BLaER1 treated with 17β-estradiol and CSF1 and Interleukin-3, amounts not matched to agents 10 nM and 100 nM (cell line): Measurements from ENCODE around the gene GPC6.
"Not testable (repeated sequence)": the region's sequence is repeated elsewhere in the genome, so short reads cannot be mapped to it uniquely, and the experiment has no call there.

Source experiments
- H3K27ac ChIP-seq, 11 experiments: shearing (Covaris generic); formaldehyde crosslinking; 2 replicates each; pipeline ENCODE4 v1.8.1; 2022
- H3K27me3 ChIP-seq, 11 experiments: shearing (Covaris generic); formaldehyde crosslinking; 2 replicates each; pipeline ENCODE4 v1.8.1; 2022
- H3K36me3 ChIP-seq, 11 experiments: shearing (Covaris generic); formaldehyde crosslinking; 2 replicates each; pipeline ENCODE4 v1.8.1; 2022
- H3K4me1 ChIP-seq, 10 experiments: shearing (Covaris generic); formaldehyde crosslinking; 2 replicates each; pipeline ENCODE4 v1.8.1; 2022
- H3K4me2 ChIP-seq, 11 experiments: shearing (Covaris generic); formaldehyde crosslinking; 2 replicates each; pipeline ENCODE4 v1.8.1; 2022
- H3K4me3 ChIP-seq, 10 experiments: shearing (Covaris generic); formaldehyde crosslinking; 2 replicates each; pipeline ENCODE4 v1.8.1; 2022
- H3K9ac ChIP-seq, 11 experiments: shearing (Covaris generic); formaldehyde crosslinking; 2 replicates each; pipeline ENCODE4 v1.8.1; 2022
- H3K9me3 ChIP-seq, 11 experiments: shearing (Covaris generic); formaldehyde crosslinking; replicated peaks in 1 of 11; 2 replicates each; pipeline ENCODE4 v1.8.1; 2022
- H4K20me1 ChIP-seq, 11 experiments: shearing (Covaris generic); formaldehyde crosslinking; 2 replicates each; pipeline ENCODE4 v1.8.1; 2022
- Cebpa-rat ChIP-seq, 11 experiments: shearing (Covaris generic); IDR thresholded peaks; 2 replicates each; pipeline ENCODE4 v1.8.1; 2022

Gene GPC6

GRCh38 chr13:93420206-93420605 lies 193.6 kb downstream of the GPC6 start:
- no peaks in the 10 kb centered on the region for H3K4me1 ChIP-seq
- H3K4me3 ChIP-seq = no peak overlapping the region
- no peak overlapping the region for H3K4me2 ChIP-seq
- H3K27me3 ChIP-seq = no peaks in the 10 kb centered on the region
- H4K20me1 ChIP-seq = no peaks in the 10 kb centered on the region
- no peaks in the 10 kb centered on the region for H3K9me3 ChIP-seq
- no peak overlapping the region for H3K27ac ChIP-seq
- TF ChIP-seq Cebpa-rat (IDR thresholded peaks at IDR 0.05) = no peak
- H3K36me3 ChIP-seq = no peaks in the 10 kb centered on the region
- H3K9ac ChIP-seq = no peak overlapping the region

GRCh38 chr13:93420887-93421286 lies 194.3 kb downstream of the GPC6 start:
- Histone ChIP-seq H3K9ac (no peak overlapping the region), H3K4me1 (no peaks in the 10 kb centered on the region), H3K27me3 (no peaks in the 10 kb centered on the region), H3K4me2 (no peak overlapping the region), H3K4me3 (no peak overlapping the region), H4K20me1 (no peaks in the 10 kb centered on the region), H3K36me3 (no peaks in the 10 kb centered on the region), H3K9me3 (no peaks in the 10 kb centered on the region), H3K27ac (no peak overlapping the region)
- TF ChIP-seq Cebpa-rat (IDR thresholded peaks at IDR 0.05) = no peak

- no peak overlapping the region for H3K9ac ChIP-seq
- H4K20me1 ChIP-seq = no peaks in the 10 kb centered on the region
- TF ChIP-seq Cebpa-rat (IDR thresholded peaks at IDR 0.05) = no peak
- H3K4me2 ChIP-seq = no peak overlapping the region
- H3K27ac ChIP-seq = no peak overlapping the region
- H3K4me3 ChIP-seq = no peak overlapping the region
- no peaks in the 10 kb centered on the region for H3K36me3 ChIP-seq
- peaks cover 0 to 3% (median 0%) of the 10 kb centered on the region in 11 experiments; a peak in 1 of 22 replicates for H3K9me3 ChIP-seq
- H3K4me1 ChIP-seq = no peaks in the 10 kb centered on the region
- no peaks in the 10 kb centered on the region for H3K27me3 ChIP-seq
Measured at GRCh38 chr13:93422980-93423543, 196.5 kb downstream of the GPC6 start.

- Histone ChIP-seq H3K4me3 (no peak overlapping the region), H3K9ac (no peak overlapping the region), H3K4me1 (no peaks in the 10 kb centered on the region), H3K27ac (no peak overlapping the region), H3K27me3 (no peaks in the 10 kb centered on the region), H3K36me3 (no peaks in the 10 kb centered on the region), H3K4me2 (no peak overlapping the region), H4K20me1 (no peaks in the 10 kb centered on the region), H3K9me3 (peaks cover 0 to 3% (median 0%) of the 10 kb centered on the region in 11 experiments; a peak in 1 of 22 replicates)
- no peak for TF ChIP-seq Cebpa-rat (IDR thresholded peaks at IDR 0.05)
Measured at GRCh38 chr13:93425411-93425810, 198.8 kb downstream of the GPC6 start.

- no peaks in the 10 kb centered on the region for H3K27me3 ChIP-seq
- H3K4me2 ChIP-seq = no peak overlapping the region
- TF ChIP-seq Cebpa-rat (IDR thresholded peaks at IDR 0.05) = no peak
- no peaks in the 10 kb centered on the region for H3K36me3 ChIP-seq
- no peaks in the 10 kb centered on the region for H3K4me1 ChIP-seq
- no peak overlapping the region for H3K27ac ChIP-seq
- H4K20me1 ChIP-seq = no peaks in the 10 kb centered on the region
- no peak overlapping the region for H3K4me3 ChIP-seq
- no peak overlapping the region for H3K9ac ChIP-seq
- peaks cover 0 to 3% (median 0%) of the 10 kb centered on the region in 11 experiments; a peak in 1 of 22 replicates for H3K9me3 ChIP-seq
Measured at GRCh38 chr13:93430381-93430780, 203.8 kb downstream of the GPC6 start.

GRCh38 chr13:93435651-93436050 lies 209.0 kb downstream of the GPC6 start:
- Histone ChIP-seq H3K4me1 (no peaks in the 10 kb centered on the region), H3K4me3 (no peak overlapping the region), H4K20me1 (no peaks in the 10 kb centered on the region), H3K9ac (no peak overlapping the region), H3K9me3 (no peaks in the 10 kb centered on the region), H3K27ac (no peak overlapping the region), H3K36me3 (no peaks in the 10 kb centered on the region), H3K4me2 (no peak overlapping the region), H3K27me3 (no peaks in the 10 kb centered on the region)
- no peak for TF ChIP-seq Cebpa-rat (IDR thresholded peaks at IDR 0.05)

- TF ChIP-seq Cebpa-rat (IDR thresholded peaks at IDR 0.05) = no peak
- H3K36me3 ChIP-seq = no peaks in the 10 kb centered on the region
- no peak overlapping the region for H3K27ac ChIP-seq
- H3K4me2 ChIP-seq = no peak overlapping the region
- H3K9ac ChIP-seq = no peak overlapping the region
- H3K9me3 ChIP-seq = no peaks in the 10 kb centered on the region
- no peaks in the 10 kb centered on the region for H3K4me1 ChIP-seq
- no peaks in the 10 kb centered on the region for H3K27me3 ChIP-seq
- no peaks in the 10 kb centered on the region for H4K20me1 ChIP-seq
- no peak overlapping the region for H3K4me3 ChIP-seq
Measured at GRCh38 chr13:93437081-93437480, 210.5 kb downstream of the GPC6 start.

- no peaks in the 10 kb centered on the region for H3K36me3 ChIP-seq
- H4K20me1 ChIP-seq = no peaks in the 10 kb centered on the region
- no peaks in the 10 kb centered on the region for H3K27me3 ChIP-seq
- no peak overlapping the region for H3K4me2 ChIP-seq
- no peak overlapping the region for H3K9ac ChIP-seq
- H3K27ac ChIP-seq = no peak overlapping the region
- no peaks in the 10 kb centered on the region for H3K4me1 ChIP-seq
- no peak overlapping the region for H3K4me3 ChIP-seq
- no peak for TF ChIP-seq Cebpa-rat (IDR thresholded peaks at IDR 0.05)
- H3K9me3 ChIP-seq = no peaks in the 10 kb centered on the region
Measured at GRCh38 chr13:93446238-93446637, 219.6 kb downstream of the GPC6 start.

GRCh38 chr13:93450191-93450621 lies 223.6 kb downstream of the GPC6 start:
- Histone ChIP-seq H3K27me3 (no peaks in the 10 kb centered on the region), H3K27ac (no peak overlapping the region), H3K9me3 (peaks cover 0 to 7% (median 0%) of the 10 kb centered on the region in 11 experiments; a peak in 1 of 22 replicates), H3K9ac (no peak overlapping the region), H3K4me2 (no peak overlapping the region), H3K4me3 (no peak overlapping the region), H3K36me3 (no peaks in the 10 kb centered on the region), H3K4me1 (no peaks in the 10 kb centered on the region), H4K20me1 (no peaks in the 10 kb centered on the region)
- no peak for TF ChIP-seq Cebpa-rat (IDR thresholded peaks at IDR 0.05)

- no peak overlapping the region for H3K4me3 ChIP-seq
- H3K27me3 ChIP-seq = no peaks in the 10 kb centered on the region
- H3K4me1 ChIP-seq = no peaks in the 10 kb centered on the region
- H3K4me2 ChIP-seq = no peak overlapping the region
- no peak overlapping the region for H3K9ac ChIP-seq
- no peaks in the 10 kb centered on the region for H3K36me3 ChIP-seq
- H3K27ac ChIP-seq = no peak overlapping the region
- peaks cover 0 to 9% (median 0%) of the 10 kb centered on the region in 11 experiments; a peak in 1 of 22 replicates for H3K9me3 ChIP-seq
- H4K20me1 ChIP-seq = no peaks in the 10 kb centered on the region
- TF ChIP-seq Cebpa-rat (IDR thresholded peaks at IDR 0.05) = no peak
Measured at GRCh38 chr13:93450761-93451160, 224.2 kb downstream of the GPC6 start.

- not testable (repeated sequence) for H3K9me3 ChIP-seq, H3K27me3 ChIP-seq, H3K27ac ChIP-seq, H3K36me3 ChIP-seq, H4K20me1 ChIP-seq, H3K4me3 ChIP-seq, H3K4me1 ChIP-seq, H3K9ac ChIP-seq, H3K4me2 ChIP-seq
Measured at GRCh38 chr13:93454676-93455235, 228.1 kb downstream of the GPC6 start.
